Stomach (tissue), 4 donors: ENCODE results near the gene ZYX.

Source experiments
- EP300 ChIP-seq: sonication (generic); formaldehyde crosslinking; IDR thresholded peaks from one replicate; pipeline ENCODE4 v1.6.1; 2017; ENCODE audit warnings: antibody characterized with exemption
- POLR2A ChIP-seq, 4 donors: fragments of 450-650 bp; IDR thresholded peaks; one replicate each; pipeline ENCODE4 v1.6.1; 2016; ENCODE audit warnings: antibody characterized with exemption in 4 of 4, control low read depth in 2 of 4, mild to moderate bottlenecking in 1 of 4, moderate library complexity in 1 of 4
- POLR2AphosphoS5 ChIP-seq, 3 donors: sonication (generic); formaldehyde crosslinking; IDR thresholded peaks; one replicate each; pipeline ENCODE4 v1.6.1; 2016; ENCODE audit warnings: antibody characterized with exemption in 3 of 3
- TF ChIP-seq, protein P1 (sequence below), 7 experiments: fragments of 450-650 bp in 4 of 7; fragments of 200-600 bp in 3 of 7; sonication (generic) in 3 of 7; IDR thresholded peaks; one replicate each; pipeline ENCODE4 v1.5.1; 2016 to 2019; ENCODE audit warnings: antibody characterized with exemption in 7 of 7, control low read depth in 2 of 7, mild to moderate bottlenecking in 1 of 7

- TF ChIP-seq, protein P1, sequence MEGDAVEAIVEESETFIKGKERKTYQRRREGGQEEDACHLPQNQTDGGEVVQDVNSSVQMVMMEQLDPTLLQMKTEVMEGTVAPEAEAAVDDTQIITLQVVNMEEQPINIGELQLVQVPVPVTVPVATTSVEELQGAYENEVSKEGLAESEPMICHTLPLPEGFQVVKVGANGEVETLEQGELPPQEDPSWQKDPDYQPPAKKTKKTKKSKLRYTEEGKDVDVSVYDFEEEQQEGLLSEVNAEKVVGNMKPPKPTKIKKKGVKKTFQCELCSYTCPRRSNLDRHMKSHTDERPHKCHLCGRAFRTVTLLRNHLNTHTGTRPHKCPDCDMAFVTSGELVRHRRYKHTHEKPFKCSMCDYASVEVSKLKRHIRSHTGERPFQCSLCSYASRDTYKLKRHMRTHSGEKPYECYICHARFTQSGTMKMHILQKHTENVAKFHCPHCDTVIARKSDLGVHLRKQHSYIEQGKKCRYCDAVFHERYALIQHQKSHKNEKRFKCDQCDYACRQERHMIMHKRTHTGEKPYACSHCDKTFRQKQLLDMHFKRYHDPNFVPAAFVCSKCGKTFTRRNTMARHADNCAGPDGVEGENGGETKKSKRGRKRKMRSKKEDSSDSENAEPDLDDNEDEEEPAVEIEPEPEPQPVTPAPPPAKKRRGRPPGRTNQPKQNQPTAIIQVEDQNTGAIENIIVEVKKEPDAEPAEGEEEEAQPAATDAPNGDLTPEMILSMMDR (IDR thresholded peaks at IDR 0.05): no peak
- TF ChIP-seq POLR2A (IDR thresholded peaks at IDR 0.05): no peak
- TF ChIP-seq EP300: no peak
- TF ChIP-seq POLR2AphosphoS5 (IDR thresholded peaks at IDR 0.05): no peak
Observed at GRCh38 chr7:143375298-143376034, 5.7 kb upstream of the ZYX start.
